Endothelial cell of umbilical vein (primary cell): Measurements from ENCODE around the gene DNAJC18. TPM values are rescaled to one million over a fixed set of nuclear protein-coding genes. Genes with fewer than 3 reads are reported as not detected.

Experiments used
- BruUV-seq: library from RNA; stranded (reverse); fragments of 400-500 nt; replicated peaks from 2 replicates; lab custom pipeline; 2021; lab: Mats Ljungman, UMichigan
- CTCF ChIA-PET: fragments of 300-600, 350-600 bp; sonication (Branson Sonifier 250); formaldehyde crosslinking; loops from one replicate; lab custom pipeline; 2021; ENCODE audit warnings: antibody characterized with exemption, inconsistent platforms; lab: Charles Lee
- POLR2A ChIA-PET: fragments of 300-600, 350-600 bp; sonication (Branson Sonifier 250); formaldehyde crosslinking; loops from one replicate; lab custom pipeline; 2021; ENCODE audit warnings: antibody characterized with exemption, inconsistent platforms; lab: Charles Lee
- DNase-seq: peaks from one replicate; pipeline ENCODE4 v3.0.0-alpha.2; 2011; ENCODE audit warnings: low read depth, low spot score
- FAIRE-seq: peaks from 2 replicates; lab custom pipeline; 2011; peaks lifted over from hg19 to GRCh38; lab: Jason Lieb, UNC
- H2AFZ ChIP-seq: 2 replicates; pipeline ENCODE4 v1.6.0; 2012; ENCODE audit warnings: low read depth, low read length, control low read depth, inconsistent platforms
- H3K27ac ChIP-seq: 2 replicates; pipeline ENCODE4 v1.5.1; 2011; ENCODE audit warnings: low read depth, mild to moderate bottlenecking, control low read depth, low read length, moderate library complexity; ENCODE audit not compliant: insufficient read depth
- H3K27me3 ChIP-seq, 2 experiments: 2 replicates each; pipeline versions ENCODE4 v1.6.0 to v1.6.1; 2011; ENCODE audit warnings: low read length in 2 of 2, mixed read lengths in 1 of 2; ENCODE audit not compliant: control insufficient read depth in 2 of 2, insufficient read depth in 2 of 2
- H3K36me3 ChIP-seq, 2 experiments: 2 replicates in 1 of 2; 3 replicates in 1 of 2; pipeline ENCODE4 v1.5.1; 2011; ENCODE audit warnings: low read length in 2 of 2, mild to moderate bottlenecking in 1 of 2, moderate library complexity in 1 of 2; ENCODE audit not compliant: control insufficient read depth in 2 of 2, insufficient read depth in 2 of 2; ENCODE audit errors: extremely low read depth in 1 of 2
- H3K4me1 ChIP-seq: 3 replicates; pipeline ENCODE4 v1.5.1; 2011; ENCODE audit warnings: mild to moderate bottlenecking, low read length; ENCODE audit not compliant: control insufficient read depth, insufficient read depth; ENCODE audit errors: extremely low read depth
- H3K4me2 ChIP-seq: 2 replicates; pipeline ENCODE4 v1.6.1; 2011; ENCODE audit warnings: low read length, control low read depth, mixed read lengths; ENCODE audit not compliant: insufficient read depth
- H3K4me3 ChIP-seq, 3 experiments: fragments of 200-600 bp in 1 of 3; sonication (generic), shearing (Covaris generic) in 1 of 3; replicated peaks in 1 of 3; 2 replicates each; pipeline ENCODE4 v1.5.1; 2011 to 2016; ENCODE audit warnings: control low read depth in 3 of 3, low read length in 3 of 3, mild to moderate bottlenecking in 2 of 3, inconsistent platforms in 1 of 3, low read depth in 1 of 3, moderate library complexity in 1 of 3; ENCODE audit not compliant: insufficient read depth in 1 of 3
- H3K79me2 ChIP-seq: 2 replicates; pipeline ENCODE4 v1.6.0; 2012; ENCODE audit warnings: low read length, inconsistent platforms; ENCODE audit not compliant: control insufficient read depth, insufficient read depth
- H3K9ac ChIP-seq: replicated peaks from 2 replicates; pipeline ENCODE3; 2011; ENCODE audit warnings: low read length, control low read depth; ENCODE audit not compliant: insufficient read depth; ENCODE audit errors: extremely low read depth
- H3K9me1 ChIP-seq: replicated peaks from 3 replicates; pipeline ENCODE4 v1.6.0; 2011; ENCODE audit warnings: mild to moderate bottlenecking, low read length; ENCODE audit not compliant: control insufficient read depth, insufficient read depth; ENCODE audit errors: extremely low read depth
- H3K9me3 ChIP-seq: replicated peaks from 2 replicates; pipeline ENCODE4 v1.5.1; 2012; ENCODE audit warnings: low read length, inconsistent platforms; ENCODE audit not compliant: control insufficient read depth, insufficient read depth
- H4K20me1 ChIP-seq: replicated peaks from 2 replicates; pipeline ENCODE3; 2011; ENCODE audit warnings: mild to moderate bottlenecking, low read length; ENCODE audit not compliant: control insufficient read depth, insufficient read depth; ENCODE audit errors: extremely low read depth
- CTCF ChIP-seq, 2 donors: IDR thresholded peaks; 1 replicate in 1 of 2; 2 replicates in 1 of 2; pipeline ENCODE4 v1.5.1; 2011; ENCODE audit warnings: low read length in 2 of 2, mild to moderate bottlenecking in 2 of 2, moderate library complexity in 2 of 2, control low read depth in 1 of 2, inconsistent platforms in 1 of 2, low read depth in 1 of 2; ENCODE audit not compliant: insufficient read depth in 1 of 2; ENCODE audit errors: extremely low read depth in 1 of 2
- EZH2 ChIP-seq: IDR thresholded peaks from 2 replicates; pipeline ENCODE4 v1.6.1; 2012; ENCODE audit warnings: borderline replicate concordance, low read depth, mild to moderate bottlenecking, moderate library complexity, low read length, inconsistent platforms; ENCODE audit not compliant: severe bottlenecking
- FOS ChIP-seq: IDR thresholded peaks from 2 replicates; pipeline ENCODE4 v1.6.1; 2011; ENCODE audit warnings: mild to moderate bottlenecking, low read length, moderate library complexity, borderline replicate concordance; ENCODE audit not compliant: insufficient read depth
- GATA2 ChIP-seq: IDR thresholded peaks from 2 replicates; pipeline ENCODE4 v1.7.0; 2011; ENCODE audit warnings: low read depth, mild to moderate bottlenecking, moderate library complexity, mixed read lengths, low read length; ENCODE audit not compliant: insufficient read length, insufficient read depth
- JUN ChIP-seq: IDR thresholded peaks from 2 replicates; pipeline ENCODE4 v1.6.1; 2011; ENCODE audit warnings: borderline replicate concordance, low read depth; ENCODE audit not compliant: insufficient read length, insufficient read depth
- MAX ChIP-seq: IDR thresholded peaks from 2 replicates; pipeline ENCODE4 v1.6.1; 2011; ENCODE audit not compliant: insufficient read depth, insufficient read length
- MYC ChIP-seq: IDR thresholded peaks from one replicate; pipeline ENCODE4 v1.6.1; 2011; ENCODE audit warnings: mild to moderate bottlenecking, low read depth, low read length
- POLR2A ChIP-seq: IDR thresholded peaks from 2 replicates; pipeline ENCODE4 v1.6.1; 2012; ENCODE audit warnings: low read depth, mild to moderate bottlenecking, control low read depth, low read length
- POLR2AphosphoS5 ChIP-seq: IDR thresholded peaks from 2 replicates; pipeline ENCODE4 v1.6.1; 2012; ENCODE audit warnings: low read depth, mild to moderate bottlenecking, control low read depth, low read length, moderate library complexity; ENCODE audit not compliant: insufficient read depth
- dilution Hi-C: fragments of 300-500 bp; cut with MboI; formaldehyde crosslinking; loops from one replicate; pipeline ENCODE4 v1.15.0; 2019; ENCODE audit warnings: low sequenced_read_pairs; ENCODE audit not compliant: extremely low pct_ligation_motif_present
- intact Hi-C: fragments of 100-400 bp; cut with micrococcal nuclease; formaldehyde crosslinking; loops from one replicate; pipeline ENCODE4 v1.10.0; 2022
- polyA plus RNA-seq, 4 experiments: library from polyadenylated mRNA; depleted of rRNA in 3 of 4; stranded (reverse) in 3 of 4; unstranded in 1 of 4; fragments of >200 nt; gene quantifications; 2 replicates each; pipeline versions ENCODE4 v1.2.1 to v1.2.3, GENCODE V29; 2011 to 2012; ENCODE audit warnings: missing spikeins in 1 of 4
- total RNA-seq: library from RNA; stranded (reverse); gene quantifications from 2 replicates; pipeline ENCODE4 v1.2.3, GENCODE V29; 2021

Gene DNAJC18
- total and polyA plus RNA-seq, 2 donors (not counting 3 experiments of a cell fraction or from before 2014, with no cell fraction given): 23.2 to 52.6 TPM

- ChIA-PET POLR2A (interaction anchor here (0.9 to 2.1 kb wide), 8 partner anchors 11 to 99 kb away, joined by 4 to 21 read pairs (median 8); partner anchors contain the start of genes DNAJC18, SPATA24, STING1 and UBE2D2), CTCF (interaction anchor here (1.0 to 2.2 kb wide), 6 partner anchors 11 to 56 kb away, joined by 4 to 20 read pairs (median 6); partner anchors contain the start of gene STING1)
- Histone ChIP-seq H3K36me3 (peaks cover 14 to 16% of the 10 kb centered on the region in 2 experiments), H3K9me3 (no peaks in the 10 kb centered on the region), H3K9me1 (no peaks in the 10 kb centered on the region), H3K4me1 (peaks cover 41% of the 10 kb centered on the region), H2AFZ (no peak overlapping the region), H3K27me3 (no peaks in the 10 kb centered on the region), H3K4me2 (peak overlapping the region; percentile 96), H3K4me3 (peak overlapping the region; percentile 40 to 97 (median 87)), H3K9ac (peak overlapping the region; percentile 99), H3K79me2 (peaks cover 55% of the 10 kb centered on the region), H3K27ac (peak overlapping the region; percentile 99), H4K20me1 (no peaks in the 10 kb centered on the region)
- DNase-seq (peak; percentile 90), FAIRE-seq (peak; percentile 91)
- intact Hi-C loops (loop anchor here (1.0 kb wide), 6 partner anchors 12 to 100 kb away; partner anchors contain the start of genes STING1 and UBE2D2), dilution Hi-C loops (no loop called here)
- TF ChIP-seq POLR2A (peak; percentile 97), GATA2 (no peak), JUN (peak; percentile 74), MYC (peak; percentile 63), CTCF (IDR thresholded peaks at IDR 0.05; ENCODE audit: extremely low read depth in 1 of 2, insufficient read depth in 1 of 2, low read depth in 1 of 2, low read length in 2 of 2) (no peak), MAX (no peak), EZH2 (no peak), FOS (peak; percentile 93), POLR2AphosphoS5 (peak; percentile 98)
- no TSS peak for BruUV-seq
These were observed 22.4 kb upstream of the DNAJC18 start for GRCh38 chr5:139461698-139462097.
